SH-SY5Y (cell line): ENCODE results near the gene ATAD2B.

Experiments
- GATA2 ChIP-seq: IDR thresholded peaks from 2 replicates; pipeline ENCODE4 v1.6.1; 2011; ENCODE audit warnings: mild to moderate bottlenecking, low read depth, low read length
- GATA3 ChIP-seq: IDR thresholded peaks from 2 replicates; pipeline ENCODE4 v1.6.1; 2011; ENCODE audit warnings: low read depth, mild to moderate bottlenecking, low read length, moderate library complexity

Gene ATAD2B

DNA sequence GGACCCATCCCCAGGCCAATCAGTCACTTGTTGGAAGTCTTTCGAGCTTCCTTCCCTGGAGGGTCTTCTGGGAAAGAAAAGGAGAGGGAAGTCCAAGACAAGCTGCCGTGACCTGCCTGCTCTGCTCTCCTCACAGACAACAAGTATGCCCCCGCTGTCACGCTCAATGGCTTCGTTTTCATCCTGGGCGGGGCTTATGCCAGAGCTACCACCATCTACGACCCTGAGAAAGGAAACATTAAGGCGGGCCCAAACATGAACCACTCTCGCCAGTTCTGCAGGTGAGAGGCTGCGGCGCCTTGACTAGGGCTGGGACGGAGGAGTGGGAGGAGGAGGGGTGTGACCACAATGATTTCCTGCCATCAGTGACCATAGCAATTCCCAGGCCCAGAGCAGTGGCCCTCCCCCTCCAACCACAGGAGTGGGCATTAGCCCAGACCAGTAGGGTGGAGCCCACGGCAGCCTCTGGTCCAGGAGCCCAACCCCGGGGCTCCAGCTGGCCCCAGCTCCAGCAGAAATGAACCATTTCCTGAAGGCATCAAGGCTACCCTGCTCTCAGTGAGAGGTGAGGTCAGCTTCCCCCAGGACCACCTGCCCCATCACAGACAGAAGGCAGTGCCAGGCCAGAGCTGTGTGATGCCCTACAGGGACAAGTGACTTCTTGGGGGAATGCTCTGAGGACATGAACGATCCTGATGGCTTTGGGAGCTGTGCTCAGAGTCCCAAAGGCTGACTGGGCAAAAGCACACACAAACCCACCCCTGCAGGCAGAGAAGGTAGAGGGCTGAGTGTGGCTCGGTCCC, 223.1 kb downstream of the ATAD2B start:
- no peak for TF ChIP-seq GATA2
- TF ChIP-seq GATA3: no peak

DNA sequence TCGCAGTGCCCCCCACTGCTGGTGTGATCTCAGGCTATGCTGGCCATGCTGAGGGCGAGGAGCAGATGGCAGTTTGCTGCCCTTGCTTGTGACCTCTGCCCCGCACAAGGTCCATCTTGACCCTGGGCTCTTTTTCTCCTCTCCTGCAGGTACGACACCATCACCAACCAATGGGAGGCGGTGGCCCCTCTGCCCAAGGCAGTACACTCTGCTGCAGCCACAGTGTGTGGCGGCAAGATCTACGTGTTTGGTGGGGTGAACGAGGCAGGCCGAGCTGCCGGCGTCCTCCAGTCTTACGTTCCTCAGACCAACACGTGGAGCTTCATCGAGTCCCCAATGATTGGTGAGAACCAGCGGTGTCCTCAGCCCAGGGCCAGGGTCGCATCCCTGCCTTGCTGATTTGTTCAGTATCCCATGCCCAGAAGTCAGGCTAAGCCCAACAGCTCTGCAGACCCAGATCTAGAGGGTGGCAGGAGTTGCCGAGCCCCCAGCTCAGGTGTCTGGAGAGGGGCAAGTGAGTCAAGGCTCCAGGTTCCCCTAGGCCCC, 223.8 kb downstream of the ATAD2B start:
- no peak for TF ChIP-seq GATA3

DNA sequence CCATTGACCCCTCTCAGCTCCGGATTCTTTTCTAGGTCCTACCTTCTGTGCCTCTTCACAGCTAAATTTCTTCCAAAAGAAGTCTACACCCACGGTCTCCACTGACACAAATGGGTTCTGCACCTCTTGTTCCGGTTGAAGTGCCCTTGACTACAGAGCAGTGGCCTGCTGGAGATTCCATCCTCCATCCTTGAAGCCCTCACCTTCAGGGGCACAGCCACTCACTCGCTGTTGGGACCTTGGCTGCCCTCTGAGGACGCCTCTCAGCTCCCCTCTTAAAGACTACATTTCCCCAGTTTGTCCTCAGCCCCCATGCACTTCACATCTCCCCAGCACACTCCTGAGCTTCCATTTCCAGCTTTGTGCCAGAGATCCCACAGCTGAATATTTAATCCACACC, 226.3 kb downstream of the ATAD2B start:
- no peak for TF ChIP-seq GATA3
- no peak for TF ChIP-seq GATA2

DNA sequence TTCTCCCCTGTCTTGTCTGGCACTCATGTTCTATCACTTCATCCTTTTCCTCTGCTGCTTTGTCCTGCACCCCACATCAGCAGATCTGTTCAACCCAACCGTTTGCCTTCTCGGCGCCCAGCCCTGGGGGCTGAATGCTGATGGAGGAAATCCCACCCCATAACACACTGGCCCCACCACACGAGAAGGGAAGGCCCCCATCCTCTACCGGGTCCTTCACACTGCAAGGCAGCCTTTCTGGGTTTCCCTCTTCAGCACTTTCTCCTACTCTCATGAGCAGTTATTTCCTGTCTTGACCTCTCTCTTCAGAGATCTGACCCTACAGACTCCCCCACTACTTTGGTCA, 227.4 kb downstream of the ATAD2B start:
- TF ChIP-seq GATA3: no peak
- TF ChIP-seq GATA2: no peak

DNA sequence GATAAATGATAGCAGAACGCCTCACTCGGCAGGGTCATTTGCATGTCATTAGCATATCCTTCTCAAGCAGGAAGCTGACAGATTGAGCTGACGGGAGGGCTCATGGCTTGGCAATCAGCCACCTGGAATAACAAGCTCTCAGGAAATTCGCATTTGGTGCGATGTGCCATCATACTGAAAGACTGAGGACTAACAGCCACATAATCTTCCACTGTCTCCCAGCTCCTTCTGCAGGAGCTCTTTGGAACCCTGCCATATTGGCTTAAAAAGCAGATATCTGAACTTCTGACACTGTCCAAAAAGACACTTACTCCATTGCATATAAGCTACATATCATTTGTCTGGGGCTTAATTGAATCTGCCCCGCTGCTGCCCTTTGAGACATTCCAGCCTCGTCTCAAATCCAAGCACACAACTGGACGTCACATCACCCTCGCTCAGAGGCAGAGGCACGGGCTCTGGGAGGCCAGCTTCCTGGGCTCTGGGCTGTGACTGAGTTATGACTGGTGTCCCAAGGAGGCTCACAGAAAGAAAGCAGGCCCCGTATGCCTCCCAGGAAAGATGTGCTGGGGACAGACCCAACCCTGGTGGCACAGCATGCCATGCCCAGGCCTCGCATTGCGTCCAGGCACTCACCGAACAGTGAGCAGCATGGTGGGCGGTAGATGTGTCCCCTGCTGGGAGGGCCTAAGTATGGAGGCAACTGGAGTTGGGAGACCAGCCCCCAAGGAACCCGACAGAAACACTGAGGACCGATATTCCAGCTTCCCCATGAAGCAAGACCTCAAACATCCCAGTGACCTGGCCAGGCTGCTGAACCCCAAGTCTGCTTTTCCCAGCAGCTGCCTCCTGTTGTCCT, 228.0 kb downstream of the ATAD2B start:
- TF ChIP-seq GATA3: no peak
- TF ChIP-seq GATA2: no peak
